Stimulated activated naive B cell treated with anti-CD40 and anti-IgM and Interleukin-4, amounts not matched to agents 10 μg/mL and 1 μg/mL and 100 μg/mL, for 72 hours (primary cell): ENCODE data around the gene ZNF518A.

Experiments used
- ATAC-seq, 2 donors: fragments of 150-1000 bp; cut with Tn5 transposase; replicated peaks; 2 replicates each; pipeline ENCODE4 v1.10.0; 2021; ENCODE audit warnings: moderate library complexity in 1 of 2
- DNase-seq: peaks from one replicate; pipeline ENCODE4 v3.0.0; 2021
- H3K27ac Mint-ChIP-seq: one replicate; pipeline ENCODE4 v1.8.0; 2022; ENCODE audit warnings: mild to moderate bottlenecking, mixed read lengths
- H3K27me3 Mint-ChIP-seq, 2 donors: one replicate each; pipeline ENCODE4 v1.8.0; 2022; ENCODE audit warnings: mixed read lengths in 2 of 2
- H3K36me3 Mint-ChIP-seq, 2 donors: one replicate each; pipeline ENCODE4 v1.8.0; 2022; ENCODE audit warnings: mixed read lengths in 2 of 2, mild to moderate bottlenecking in 1 of 2
- H3K4me1 Mint-ChIP-seq, 2 donors: one replicate each; pipeline ENCODE4 v1.8.0; 2022; ENCODE audit warnings: mixed read lengths in 2 of 2, mild to moderate bottlenecking in 1 of 2
- H3K4me3 Mint-ChIP-seq, 2 donors: one replicate each; pipeline ENCODE4 v1.8.0; 2022; ENCODE audit warnings: mild to moderate bottlenecking in 2 of 2, mixed read lengths in 2 of 2, moderate library complexity in 1 of 2
- H3K9me3 Mint-ChIP-seq, 2 donors: one replicate each; pipeline ENCODE4 v1.8.0; 2022; ENCODE audit warnings: mixed read lengths in 2 of 2, mild to moderate bottlenecking in 1 of 2

Gene ZNF518A

GRCh38 chr10:96118604-96119450 is 11.3 kb upstream of the ZNF518A start:
- ATAC-seq (no peak), DNase-seq (no peak)
- Mint-ChIP-seq H3K9me3 (peaks cover 0 to 1% of the 10 kb centered on the region in 2 donors), H3K4me1 (no peaks in the 10 kb centered on the region), H3K36me3 (no peaks in the 10 kb centered on the region), H3K27me3 (peaks cover 57 to 61% of the 10 kb centered on the region in 2 donors), H3K4me3 (no peak overlapping the region), H3K27ac (no peak overlapping the region)

GRCh38 chr10:96122824-96123223 is 7.3 kb upstream of the ZNF518A start:
- no peak for DNase-seq
- Mint-ChIP-seq H3K27me3 (peaks cover 53 to 63% of the 10 kb centered on the region in 2 donors), H3K36me3 (no peaks in the 10 kb centered on the region)

DNA sequence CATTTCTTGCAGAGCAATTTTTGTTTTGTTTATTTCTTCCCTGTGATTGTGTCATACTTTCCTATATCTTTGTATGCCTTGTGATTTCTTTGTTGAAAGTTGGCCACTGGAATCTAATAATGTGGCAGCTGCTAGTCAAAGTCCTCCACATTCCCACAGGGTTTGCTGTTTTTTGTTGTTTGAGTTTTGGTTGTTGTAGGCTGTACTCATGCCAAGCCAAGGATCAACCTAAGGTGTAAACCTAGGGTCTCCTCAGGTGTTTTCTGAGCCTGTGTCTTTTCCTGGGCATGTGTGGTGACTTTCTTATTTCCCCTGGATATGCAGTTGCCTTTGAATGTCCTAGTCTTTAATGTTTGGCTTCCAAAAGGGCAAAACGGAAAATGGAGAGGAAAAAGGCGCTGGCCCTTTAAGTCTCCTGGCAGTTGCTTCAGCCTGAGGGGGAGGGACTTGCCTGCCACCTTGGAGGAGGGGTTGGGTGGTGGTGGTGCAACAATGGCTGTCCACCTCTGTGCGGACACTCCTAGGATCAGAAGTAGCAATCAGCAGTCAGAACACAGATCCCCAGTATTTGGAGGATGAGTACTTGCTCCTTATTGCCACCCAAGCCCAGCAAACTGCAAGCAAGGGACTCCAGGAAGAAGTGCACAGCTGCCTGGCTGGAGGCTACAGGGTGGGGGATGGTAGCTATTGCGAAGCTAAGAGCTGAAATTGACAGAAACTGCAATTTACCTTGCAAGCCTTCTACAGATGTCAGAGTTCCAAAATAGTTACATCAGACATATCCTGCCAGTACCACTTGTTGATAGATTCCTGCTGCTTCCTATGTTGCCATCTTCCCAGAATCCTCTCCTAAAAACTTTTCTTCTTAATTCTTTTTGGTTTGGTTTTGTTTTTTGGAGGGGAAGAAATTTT is 5.6 kb upstream of the ZNF518A start:
- H3K27ac Mint-ChIP-seq = no peak overlapping the region
- H3K9me3 Mint-ChIP-seq = no peaks in the 10 kb centered on the region
- H3K4me3 Mint-ChIP-seq = no peak overlapping the region
- no peak for DNase-seq
- no peak for ATAC-seq
- H3K36me3 Mint-ChIP-seq = peaks cover 1 to 9% of the 10 kb centered on the region in 2 donors
- no peaks in the 10 kb centered on the region for H3K4me1 Mint-ChIP-seq
- H3K27me3 Mint-ChIP-seq = peaks cover 57 to 69% of the 10 kb centered on the region in 2 donors

More at GRCh38 chr10:96122824-96123223, 7.3 kb upstream of the ZNF518A start:
- no peak overlapping the region for H3K4me3 Mint-ChIP-seq
- H3K4me1 Mint-ChIP-seq = no peaks in the 10 kb centered on the region
- H3K9me3 Mint-ChIP-seq = no peaks in the 10 kb centered on the region
- no peak for ATAC-seq
- no peak overlapping the region for H3K27ac Mint-ChIP-seq

- Mint-ChIP-seq H3K27ac (no peak overlapping the region), H3K27me3 (peaks cover 51 to 63% of the 10 kb centered on the region in 2 donors), H3K4me1 (no peaks in the 10 kb centered on the region), H3K9me3 (no peaks in the 10 kb centered on the region), H3K4me3 (no peak overlapping the region), H3K36me3 (peaks cover 1 to 9% of the 10 kb centered on the region in 2 donors)
- DNase-seq (no peak), ATAC-seq (no peak)
Measured at GRCh38 chr10:96125142-96125515, 5.0 kb upstream of the ZNF518A start.

- no peak for DNase-seq
Measured at GRCh38 chr10:96130326-96130995, 364 bp downstream of the ZNF518A start.

GRCh38 chr10:96131621-96132020 is 1.5 kb downstream of the ZNF518A start:
- peaks cover 21 to 37% of the 10 kb centered on the region in 2 donors for H3K36me3 Mint-ChIP-seq
- peak overlapping the region in 1 of 2 donors; percentile 97 for H3K4me3 Mint-ChIP-seq
- H3K27me3 Mint-ChIP-seq = peaks cover 7 to 13% of the 10 kb centered on the region in 2 donors
- no peak for ATAC-seq
- DNase-seq = no peak
- no peaks in the 10 kb centered on the region for H3K9me3 Mint-ChIP-seq
- no peak overlapping the region for H3K27ac Mint-ChIP-seq
- H3K4me1 Mint-ChIP-seq = peaks cover 3 to 7% of the 10 kb centered on the region in 2 donors

More at GRCh38 chr10:96130326-96130995, 364 bp downstream of the ZNF518A start:
- peaks cover 0 to 1% of the 10 kb centered on the region in 2 donors for H3K4me1 Mint-ChIP-seq
- H3K27ac Mint-ChIP-seq = peak overlapping the region; percentile 99
- ATAC-seq = peak; percentile 85 to 88
- H3K9me3 Mint-ChIP-seq = no peaks in the 10 kb centered on the region
- peak overlapping the region; percentile 94 to 97 for H3K4me3 Mint-ChIP-seq
- peaks cover 15 to 22% of the 10 kb centered on the region in 2 donors for H3K27me3 Mint-ChIP-seq
- H3K36me3 Mint-ChIP-seq = peaks cover 16 to 31% of the 10 kb centered on the region in 2 donors

DNA sequence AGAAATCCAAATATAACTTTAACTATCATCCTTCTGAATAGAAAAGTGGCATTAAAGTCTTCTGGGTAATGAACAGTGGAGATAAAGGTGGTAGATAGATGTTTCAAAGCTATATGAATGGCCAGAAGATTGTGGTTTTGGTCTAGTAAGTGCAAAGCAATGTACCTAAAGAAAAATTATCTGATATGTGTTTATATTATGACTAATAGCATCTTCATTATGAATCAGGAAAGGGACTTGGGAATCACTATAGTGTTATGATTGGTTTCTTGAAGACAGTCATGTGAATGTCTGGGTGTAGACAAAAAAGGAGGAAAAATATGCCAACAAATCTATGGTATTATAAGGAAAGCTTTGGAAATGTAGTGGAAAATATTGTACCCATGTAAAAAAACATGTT is 3.0 kb downstream of the ZNF518A start:
- peaks cover 34 to 49% of the 10 kb centered on the region in 2 donors for H3K36me3 Mint-ChIP-seq
- peaks cover 3% of the 10 kb centered on the region in 2 donors for H3K27me3 Mint-ChIP-seq
- DNase-seq = no peak

GRCh38 chr10:96136810-96137209 is 6.7 kb downstream of the ZNF518A start:
- H3K9me3 Mint-ChIP-seq = no peaks in the 10 kb centered on the region
- ATAC-seq (no peak), DNase-seq (no peak)
- no peak overlapping the region for H3K27ac Mint-ChIP-seq
- no peak overlapping the region for H3K4me3 Mint-ChIP-seq
- peaks cover 50 to 68% of the 10 kb centered on the region in 2 donors for H3K36me3 Mint-ChIP-seq
- H3K27me3 Mint-ChIP-seq = no peaks in the 10 kb centered on the region
- peaks cover 16 to 30% of the 10 kb centered on the region in 2 donors for H3K4me1 Mint-ChIP-seq

More for the DNA sequence above, 3.0 kb downstream of the ZNF518A start:
- ATAC-seq = no peak
- no peaks in the 10 kb centered on the region for H3K9me3 Mint-ChIP-seq
- H3K4me1 Mint-ChIP-seq = peaks cover 12 to 15% of the 10 kb centered on the region in 2 donors
- no peak overlapping the region for H3K4me3 Mint-ChIP-seq
- H3K27ac Mint-ChIP-seq = no peak overlapping the region

DNA sequence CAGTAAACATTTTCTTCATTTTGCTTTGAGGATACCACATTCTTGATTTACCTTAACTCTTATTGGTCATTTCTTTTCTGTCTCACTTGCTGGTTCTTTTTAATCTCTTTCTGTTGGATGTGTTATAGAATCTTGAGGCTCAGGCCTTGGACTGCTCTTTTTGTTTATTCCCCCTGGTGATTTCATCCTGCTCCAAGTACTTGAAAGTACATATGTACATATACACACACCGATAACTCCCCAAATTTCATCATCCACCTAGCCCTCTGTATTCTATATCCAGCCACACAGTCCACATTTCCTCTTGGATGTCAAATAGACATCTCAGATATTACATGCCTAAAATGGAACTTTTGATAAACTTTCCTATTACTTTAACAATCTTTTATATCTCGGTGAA is 7.5 kb downstream of the ZNF518A start:
- Mint-ChIP-seq H3K27me3 (no peaks in the 10 kb centered on the region), H3K36me3 (peaks cover 51 to 69% of the 10 kb centered on the region in 2 donors), H3K4me1 (peaks cover 16 to 30% of the 10 kb centered on the region in 2 donors), H3K27ac (no peak overlapping the region), H3K4me3 (no peak overlapping the region), H3K9me3 (no peaks in the 10 kb centered on the region)
- no peak for DNase-seq
- no peak for ATAC-seq

- peaks cover 16 to 30% of the 10 kb centered on the region in 2 donors for H3K4me1 Mint-ChIP-seq
- H3K36me3 Mint-ChIP-seq = peaks cover 53 to 74% of the 10 kb centered on the region in 2 donors
- H3K9me3 Mint-ChIP-seq = no peaks in the 10 kb centered on the region
- H3K27ac Mint-ChIP-seq = no peak overlapping the region
- no peaks in the 10 kb centered on the region for H3K27me3 Mint-ChIP-seq
- no peak overlapping the region for H3K4me3 Mint-ChIP-seq
- DNase-seq = no peak
- peak; percentile 93 to 96 for ATAC-seq
Measured at GRCh38 chr10:96138102-96138501, 8.0 kb downstream of the ZNF518A start.

GRCh38 chr10:96152437-96152836 is 22.3 kb downstream of the ZNF518A start:
- H3K4me1 Mint-ChIP-seq = peaks cover 4 to 8% of the 10 kb centered on the region in 2 donors
- no peaks in the 10 kb centered on the region for H3K27me3 Mint-ChIP-seq
- H3K27ac Mint-ChIP-seq = no peak overlapping the region
- peaks cover 56 to 68% of the 10 kb centered on the region in 2 donors for H3K36me3 Mint-ChIP-seq
- ATAC-seq = no peak
- no peak for DNase-seq
- peaks cover 0 to 1% of the 10 kb centered on the region in 2 donors for H3K9me3 Mint-ChIP-seq
- no peak overlapping the region for H3K4me3 Mint-ChIP-seq

GRCh38 chr10:96153070-96153469 is 23.0 kb downstream of the ZNF518A start:
- H3K9me3 Mint-ChIP-seq = peaks cover 0 to 3% of the 10 kb centered on the region in 2 donors
- DNase-seq = no peak
- ATAC-seq = no peak
- peaks cover 4 to 8% of the 10 kb centered on the region in 2 donors for H3K4me1 Mint-ChIP-seq
- peaks cover 58 to 68% of the 10 kb centered on the region in 2 donors for H3K36me3 Mint-ChIP-seq
- H3K27ac Mint-ChIP-seq = no peak overlapping the region
- no peak overlapping the region for H3K4me3 Mint-ChIP-seq
- no peaks in the 10 kb centered on the region for H3K27me3 Mint-ChIP-seq

- no peak overlapping the region for H3K4me3 Mint-ChIP-seq
- H3K9me3 Mint-ChIP-seq = peaks cover 14 to 16% of the 10 kb centered on the region in 2 donors
- no peaks in the 10 kb centered on the region for H3K27me3 Mint-ChIP-seq
- ATAC-seq = no peak
- DNase-seq = no peak
- peaks cover 25 to 60% of the 10 kb centered on the region in 2 donors for H3K36me3 Mint-ChIP-seq
- no peak overlapping the region for H3K27ac Mint-ChIP-seq
- peaks cover 0 to 4% of the 10 kb centered on the region in 2 donors for H3K4me1 Mint-ChIP-seq
Measured at GRCh38 chr10:96165726-96166125, 35.6 kb downstream of the ZNF518A start.

DNA sequence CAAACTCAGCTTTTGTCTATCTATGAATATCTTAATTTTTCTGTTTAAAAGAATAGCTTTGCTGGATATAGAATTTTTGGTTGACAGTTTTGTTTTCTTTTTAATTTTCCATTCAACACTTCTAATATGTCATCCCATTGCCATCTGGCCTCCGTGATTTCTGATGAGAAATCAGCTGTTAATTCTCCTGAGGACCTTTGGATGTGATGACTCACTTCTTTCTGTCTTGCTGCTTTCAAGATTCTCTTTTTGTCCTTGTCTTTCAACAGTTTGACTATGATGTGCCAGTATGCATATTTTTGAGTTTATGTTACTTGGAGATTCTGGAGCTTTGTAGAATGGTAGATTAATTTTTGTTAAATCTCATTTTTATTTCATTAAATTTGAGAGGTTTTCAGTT is 38.4 kb downstream of the ZNF518A start:
- no peaks in the 10 kb centered on the region for H3K4me1 Mint-ChIP-seq
- ATAC-seq = no peak
- DNase-seq = no peak
- H3K9me3 Mint-ChIP-seq = peaks cover 18 to 19% of the 10 kb centered on the region in 2 donors
- H3K27me3 Mint-ChIP-seq = no peaks in the 10 kb centered on the region
- H3K36me3 Mint-ChIP-seq = peaks cover 23 to 47% of the 10 kb centered on the region in 2 donors
- no peak overlapping the region for H3K27ac Mint-ChIP-seq
- no peak overlapping the region for H3K4me3 Mint-ChIP-seq
